GM21737 (cell line): ENCODE results near the gene CTNNB1.

Experiments
- ATAC-seq: cut with Tn5 transposase; IDR thresholded peaks from one replicate; pipeline ENCODE4 v1.9.1; 2021; ENCODE audit warnings: mild to moderate bottlenecking, moderate library complexity; ENCODE audit not compliant: unreplicated experiment

CTNNB1 gene

GRCh38 chr3:41213588-41213987 is 14.3 kb downstream of the CTNNB1 start:
- ATAC-seq = no peak

- ATAC-seq = no peak
These were observed 17.1 kb downstream of the CTNNB1 start for GRCh38 chr3:41216422-41216821.

- no peak for ATAC-seq
These were observed 17.7 kb downstream of the CTNNB1 start for GRCh38 chr3:41216993-41217392.

GRCh38 chr3:41219424-41219823 is 20.1 kb downstream of the CTNNB1 start:
- no peak for ATAC-seq

GRCh38 chr3:41220906-41221677 is 21.8 kb downstream of the CTNNB1 start:
- ATAC-seq = no peak

DNA sequence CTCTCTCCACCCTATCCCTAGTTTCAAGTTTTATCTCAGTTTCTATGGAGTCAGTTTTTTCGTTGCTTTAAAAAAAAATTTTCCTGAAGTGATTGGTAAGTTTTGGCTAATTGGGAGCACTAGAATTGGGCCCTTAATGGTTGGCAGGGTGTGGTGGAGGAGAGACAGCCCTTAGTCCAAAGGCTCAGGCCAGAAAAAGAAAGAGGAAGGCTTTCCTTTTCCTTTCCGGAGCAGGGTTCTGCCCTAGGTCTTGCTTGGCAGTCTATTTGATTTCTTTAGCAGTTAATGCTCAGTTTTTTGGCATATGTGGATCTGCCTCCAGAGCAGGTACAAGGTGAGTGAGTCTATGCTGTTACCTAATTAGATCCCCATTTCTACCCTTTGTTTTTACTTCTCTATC is 22.7 kb downstream of the CTNNB1 start:
- no peak for ATAC-seq

GRCh38 chr3:41222501-41222900 is 23.2 kb downstream of the CTNNB1 start:
- ATAC-seq = no peak

DNA sequence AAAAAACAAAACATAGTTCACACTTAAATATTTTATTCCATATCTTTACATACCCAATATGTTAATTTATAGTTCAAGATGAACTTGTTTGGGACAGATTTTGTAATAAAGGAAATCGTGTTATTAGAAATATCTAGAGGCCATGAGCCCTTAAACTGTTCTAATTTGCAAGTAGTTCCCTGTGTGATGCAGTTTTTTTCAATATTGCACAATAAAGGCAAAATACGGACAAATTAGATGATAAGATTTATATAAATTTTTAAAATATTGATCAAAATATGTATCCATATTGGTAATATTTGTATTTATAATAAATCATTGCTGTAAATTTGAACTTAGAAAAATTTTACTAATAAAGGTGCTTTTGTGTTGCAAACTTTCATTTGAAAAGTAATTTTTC is 23.8 kb downstream of the CTNNB1 start:
- ATAC-seq = no peak

DNA sequence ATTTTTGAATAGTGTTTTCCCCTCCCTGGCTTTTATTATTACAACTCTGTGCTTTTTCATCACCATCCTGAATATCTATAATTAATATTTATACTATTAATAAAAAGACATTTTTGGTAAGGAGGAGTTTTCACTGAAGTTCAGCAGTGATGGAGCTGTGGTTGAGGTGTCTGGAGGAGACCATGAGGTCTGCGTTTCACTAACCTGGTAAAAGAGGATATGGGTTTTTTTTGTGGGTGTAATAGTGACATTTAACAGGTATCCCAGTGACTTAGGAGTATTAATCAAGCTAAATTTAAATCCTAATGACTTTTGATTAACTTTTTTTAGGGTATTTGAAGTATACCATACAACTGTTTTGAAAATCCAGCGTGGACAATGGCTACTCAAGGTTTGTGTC is 24.4 kb downstream of the CTNNB1 start:
- no peak for ATAC-seq

DNA sequence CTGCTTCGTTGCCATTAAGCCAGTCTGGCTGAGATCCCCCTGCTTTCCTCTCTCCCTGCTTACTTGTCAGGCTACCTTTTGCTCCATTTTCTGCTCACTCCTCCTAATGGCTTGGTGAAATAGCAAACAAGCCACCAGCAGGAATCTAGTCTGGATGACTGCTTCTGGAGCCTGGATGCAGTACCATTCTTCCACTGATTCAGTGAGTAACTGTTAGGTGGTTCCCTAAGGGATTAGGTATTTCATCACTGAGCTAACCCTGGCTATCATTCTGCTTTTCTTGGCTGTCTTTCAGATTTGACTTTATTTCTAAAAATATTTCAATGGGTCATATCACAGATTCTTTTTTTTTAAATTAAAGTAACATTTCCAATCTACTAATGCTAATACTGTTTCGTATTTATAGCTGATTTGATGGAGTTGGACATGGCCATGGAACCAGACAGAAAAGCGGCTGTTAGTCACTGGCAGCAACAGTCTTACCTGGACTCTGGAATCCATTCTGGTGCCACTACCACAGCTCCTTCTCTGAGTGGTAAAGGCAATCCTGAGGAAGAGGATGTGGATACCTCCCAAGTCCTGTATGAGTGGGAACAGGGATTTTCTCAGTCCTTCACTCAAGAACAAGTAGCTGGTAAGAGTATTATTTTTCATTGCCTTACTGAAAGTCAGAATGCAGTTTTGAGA is 25.0 kb downstream of the CTNNB1 start:
- ATAC-seq = no peak

GRCh38 chr3:41234823-41235721 is 35.8 kb downstream of the CTNNB1 start:
- ATAC-seq = no peak

DNA sequence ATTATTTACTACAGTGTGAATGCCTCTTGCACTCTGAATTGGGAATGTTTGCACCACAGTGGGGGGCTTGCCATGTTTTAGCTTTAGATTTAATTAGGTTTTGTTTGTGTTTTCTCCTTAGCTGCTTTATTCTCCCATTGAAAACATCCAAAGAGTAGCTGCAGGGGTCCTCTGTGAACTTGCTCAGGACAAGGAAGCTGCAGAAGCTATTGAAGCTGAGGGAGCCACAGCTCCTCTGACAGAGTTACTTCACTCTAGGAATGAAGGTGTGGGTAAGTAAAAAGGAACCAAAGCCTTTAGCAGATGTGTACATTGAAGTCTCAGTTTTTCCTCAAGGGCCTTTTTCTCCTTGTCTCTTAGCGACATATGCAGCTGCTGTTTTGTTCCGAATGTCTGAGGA is 36.9 kb downstream of the CTNNB1 start:
- ATAC-seq = no peak

DNA sequence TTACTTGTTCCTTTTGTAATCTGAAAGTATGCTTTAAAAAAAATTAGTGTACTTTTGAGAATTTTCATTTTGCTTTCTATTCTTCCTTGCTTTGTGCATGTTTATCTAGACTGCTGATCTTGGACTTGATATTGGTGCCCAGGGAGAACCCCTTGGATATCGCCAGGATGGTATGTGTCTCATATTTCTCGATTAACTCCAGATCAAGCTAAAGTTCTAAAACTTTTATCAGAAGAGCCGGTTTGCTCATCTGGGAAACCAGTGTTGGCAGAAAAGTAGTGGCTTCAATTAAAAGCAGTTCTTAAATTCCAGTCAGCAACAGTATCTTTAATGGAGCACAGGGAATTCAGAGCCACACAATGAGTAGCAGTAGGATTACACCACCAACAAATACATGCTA is 38.6 kb downstream of the CTNNB1 start:
- ATAC-seq = no peak

DNA sequence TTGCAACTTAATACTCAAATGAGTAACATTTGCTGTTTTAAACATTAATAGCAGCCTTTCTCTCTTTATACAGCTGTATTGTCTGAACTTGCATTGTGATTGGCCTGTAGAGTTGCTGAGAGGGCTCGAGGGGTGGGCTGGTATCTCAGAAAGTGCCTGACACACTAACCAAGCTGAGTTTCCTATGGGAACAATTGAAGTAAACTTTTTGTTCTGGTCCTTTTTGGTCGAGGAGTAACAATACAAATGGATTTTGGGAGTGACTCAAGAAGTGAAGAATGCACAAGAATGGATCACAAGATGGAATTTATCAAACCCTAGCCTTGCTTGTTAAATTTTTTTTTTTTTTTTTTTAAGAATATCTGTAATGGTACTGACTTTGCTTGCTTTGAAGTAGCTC is 40.3 kb downstream of the CTNNB1 start:
- ATAC-seq = no peak

DNA sequence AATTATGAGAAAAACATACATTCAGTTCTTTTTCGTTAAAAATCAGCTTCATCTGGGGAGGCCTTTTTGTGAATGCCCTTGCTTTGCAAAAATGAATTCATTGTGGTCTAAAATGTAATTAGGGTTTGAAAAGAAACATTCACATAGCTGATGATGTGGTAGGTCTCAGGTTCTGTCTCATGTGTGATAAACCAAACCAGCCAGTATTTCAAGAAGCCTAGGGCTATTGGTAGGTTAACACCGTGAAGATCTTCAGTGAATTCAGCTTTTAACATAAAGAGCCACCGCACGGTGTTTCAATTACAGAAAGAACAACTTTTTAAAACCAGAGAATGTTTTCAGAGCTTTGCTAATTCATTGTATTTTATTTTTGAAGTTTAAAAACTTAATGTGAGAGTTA is 41.9 kb downstream of the CTNNB1 start:
- no peak for ATAC-seq

GRCh38 chr3:41241800-41242571 is 42.7 kb downstream of the CTNNB1 start:
- no peak for ATAC-seq

DNA sequence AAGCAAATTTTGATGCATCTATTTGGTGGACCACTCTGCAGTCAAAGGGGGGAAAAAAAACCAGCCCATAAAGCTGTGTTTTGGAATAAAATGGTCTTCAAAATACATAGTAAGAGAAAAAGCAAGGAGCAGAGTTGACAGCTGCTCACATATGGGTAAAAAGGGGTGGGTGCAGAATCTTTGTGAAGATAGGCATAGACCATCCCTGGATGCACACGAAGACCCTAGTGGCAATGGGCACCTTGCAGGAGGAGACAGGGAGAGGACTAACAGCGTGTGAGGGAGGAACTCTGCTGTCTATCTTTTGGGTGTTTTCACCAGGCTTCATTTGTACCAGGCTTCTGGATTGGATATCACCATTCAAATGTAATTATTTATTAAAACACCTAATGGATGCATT is 43.9 kb downstream of the CTNNB1 start:
- no peak for ATAC-seq

- no peak for ATAC-seq
These were observed 45.5 kb downstream of the CTNNB1 start for GRCh38 chr3:41244620-41245336.

GRCh38 chr3:41247055-41248004 is 48.0 kb downstream of the CTNNB1 start:
- no peak for ATAC-seq
